Amygdala (tissue), 56 donors: Measurements from ENCODE around the gene VOPP1.

ENCODE experiments used
- DNase-seq, 56 donors: peaks; one replicate each; lab custom pipeline; 2025; lab: John Stamatoyannopoulos, UW

Gene VOPP1

GRCh38 chr7:55557666-55558188 lies 14.6 kb downstream of the VOPP1 start:
- DNase-seq: no peak

- DNase-seq: no peak
Measured at GRCh38 chr7:55556492-55556891, 15.8 kb downstream of the VOPP1 start.

GRCh38 chr7:55556031-55556430 lies 16.3 kb downstream of the VOPP1 start:
- no peak for DNase-seq

GRCh38 chr7:55555160-55555559 lies 17.1 kb downstream of the VOPP1 start:
- DNase-seq: no peak

- DNase-seq: no peak
Measured at GRCh38 chr7:55554038-55554437, 18.3 kb downstream of the VOPP1 start.

GRCh38 chr7:55553024-55553345 lies 19.3 kb downstream of the VOPP1 start:
- DNase-seq: no peak

- peak in 11 of 56 donors; percentile 12 to 56 (median 37) for DNase-seq
Measured at GRCh38 chr7:55552320-55553023, 19.8 kb downstream of the VOPP1 start.

GRCh38 chr7:55550841-55551537 lies 21.3 kb downstream of the VOPP1 start:
- DNase-seq: no peak

GRCh38 chr7:55550010-55550663 lies 22.2 kb downstream of the VOPP1 start:
- no peak for DNase-seq

- no peak for DNase-seq
Measured at GRCh38 chr7:55549457-55549856, 22.8 kb downstream of the VOPP1 start.

GRCh38 chr7:55548295-55548731 lies 24.0 kb downstream of the VOPP1 start:
- no peak for DNase-seq

GRCh38 chr7:55546814-55547213 lies 25.5 kb downstream of the VOPP1 start:
- DNase-seq: peak in 23 of 56 donors; percentile 13 to 65 (median 44)

GRCh38 chr7:55545496-55545895 lies 26.8 kb downstream of the VOPP1 start:
- DNase-seq: peak in 5 of 56 donors; percentile 15 to 26 (median 23)

GRCh38 chr7:55540226-55540858 lies 32.0 kb downstream of the VOPP1 start:
- no peak for DNase-seq

- DNase-seq: no peak
Measured at GRCh38 chr7:55539380-55539779, 32.9 kb downstream of the VOPP1 start.

- no peak for DNase-seq
Measured at GRCh38 chr7:55538538-55538937, 33.8 kb downstream of the VOPP1 start.

GRCh38 chr7:55537458-55537990 lies 34.8 kb downstream of the VOPP1 start:
- DNase-seq: no peak

- DNase-seq: no peak
Measured at GRCh38 chr7:55536619-55537457, 35.5 kb downstream of the VOPP1 start.

- no peak for DNase-seq
Measured at GRCh38 chr7:55535617-55536016, 36.7 kb downstream of the VOPP1 start.
